IPS-20b (cell line): Measurements from ENCODE around the gene CACNA2D2.

ENCODE experiments used
- H3K27ac ChIP-seq: one replicate; pipeline ENCODE4 v1.5.1; 2013; ENCODE audit warnings: low read length
- H3K27me3 ChIP-seq: 2 replicates; pipeline ENCODE4 v1.6.1; 2013; ENCODE audit warnings: mild to moderate bottlenecking, low read length, inconsistent platforms; ENCODE audit not compliant: insufficient read depth
- H3K36me3 ChIP-seq: 2 replicates; pipeline ENCODE4 v1.6.1; 2013; ENCODE audit warnings: low read depth, mild to moderate bottlenecking, inconsistent platforms, low read length, moderate library complexity; ENCODE audit not compliant: insufficient read depth
- H3K4me1 ChIP-seq: 2 replicates; pipeline ENCODE4 v1.6.1; 2013; ENCODE audit warnings: mild to moderate bottlenecking, control low read depth, inconsistent platforms, low read length, moderate library complexity; ENCODE audit not compliant: insufficient read depth
- H3K4me3 ChIP-seq: 2 replicates; pipeline ENCODE4 v1.5.1; 2013; ENCODE audit warnings: mild to moderate bottlenecking, low read length, inconsistent platforms
- H3K9ac ChIP-seq: 2 replicates; pipeline ENCODE4 v1.6.1; 2013; ENCODE audit warnings: low read depth, mild to moderate bottlenecking, inconsistent platforms, low read length, moderate library complexity
- H3K9me3 ChIP-seq: 2 replicates; pipeline ENCODE4 v1.6.1; 2013; ENCODE audit warnings: mild to moderate bottlenecking, low read depth, low read length, inconsistent platforms; ENCODE audit not compliant: insufficient read depth

The CACNA2D2 gene

GRCh38 chr3:50503504-50504342, at the start of gene CACNA2D2:
TSS of gene CACNA2D2 (minus strand) at chr3:50503634. CDS start at chr3:50503423, 211 bp downstream.
- Histone ChIP-seq H3K4me3 (peak within 1 kb of the TSS; percentile 83), H3K27ac (no peak within 1 kb of the TSS), H3K36me3 (no peaks in the 10 kb centered on the region), H3K4me1 (no peaks in the 10 kb centered on the region; the same call in 1 of the 2 replicates), H3K9ac (peak within 1 kb of the TSS; percentile 41; the same call in 1 of the 2 replicates), H3K9me3 (no peaks in the 10 kb centered on the region), H3K27me3 (peaks cover 53% of the 10 kb centered on the region)

GRCh38 chr3:50552598-50552997, 49.2 kb upstream of the CACNA2D2 start:
- Histone ChIP-seq H3K4me1 (no peaks in the 10 kb centered on the region; the same call in 1 of the 2 replicates), H3K27me3 (no peaks in the 10 kb centered on the region; the same call in 1 of the 2 replicates), H3K27ac (no peak overlapping the region), H3K4me3 (no peak overlapping the region), H3K9ac (no peak overlapping the region; the same call in 1 of the 2 replicates), H3K9me3 (no peaks in the 10 kb centered on the region), H3K36me3 (no peaks in the 10 kb centered on the region)

- H3K4me3 ChIP-seq, result no peak overlapping the region
Observed at GRCh38 chr3:50551681-50552435, 48.4 kb upstream of the CACNA2D2 start.

GRCh38 chr3:50551054-50551659, 47.7 kb upstream of the CACNA2D2 start:
- Histone ChIP-seq H3K9ac (no peak overlapping the region), H3K36me3 (no peaks in the 10 kb centered on the region), H3K27ac (no peak overlapping the region), H3K9me3 (no peaks in the 10 kb centered on the region), H3K27me3 (no peaks in the 10 kb centered on the region; the same call in 1 of the 2 replicates), H3K4me1 (no peaks in the 10 kb centered on the region; the same call in 1 of the 2 replicates), H3K4me3 (no peak overlapping the region)

More at GRCh38 chr3:50551681-50552435, 48.4 kb upstream of the CACNA2D2 start:
- H3K27me3 ChIP-seq, result no peaks in the 10 kb centered on the region; the same call in 1 of the 2 replicates
- no peaks in the 10 kb centered on the region for H3K36me3 ChIP-seq
- no peak overlapping the region for H3K27ac ChIP-seq
- no peaks in the 10 kb centered on the region; the same call in 1 of the 2 replicates for H3K4me1 ChIP-seq
- H3K9me3 ChIP-seq, result no peaks in the 10 kb centered on the region
- no peak overlapping the region for H3K9ac ChIP-seq

- Histone ChIP-seq H3K4me1 (no peaks in the 10 kb centered on the region; the same call in 1 of the 2 replicates), H3K27ac (no peak overlapping the region), H3K9ac (no peak overlapping the region), H3K27me3 (no peaks in the 10 kb centered on the region; the same call in 1 of the 2 replicates), H3K9me3 (no peaks in the 10 kb centered on the region), H3K36me3 (no peaks in the 10 kb centered on the region), H3K4me3 (no peak overlapping the region)
Observed at GRCh38 chr3:50550079-50550736, 46.8 kb upstream of the CACNA2D2 start.

- no peak overlapping the region for H3K27ac ChIP-seq
- H3K4me3 ChIP-seq, result no peak overlapping the region
- H3K27me3 ChIP-seq, result no peaks in the 10 kb centered on the region
- no peaks in the 10 kb centered on the region for H3K4me1 ChIP-seq
- no peak overlapping the region for H3K9ac ChIP-seq
- H3K36me3 ChIP-seq, result no peaks in the 10 kb centered on the region
- H3K9me3 ChIP-seq, result no peaks in the 10 kb centered on the region
Observed at GRCh38 chr3:50549226-50549625, 45.8 kb upstream of the CACNA2D2 start.

GRCh38 chr3:50545781-50546180, 42.3 kb upstream of the CACNA2D2 start:
- H3K36me3 ChIP-seq, result no peaks in the 10 kb centered on the region
- no peaks in the 10 kb centered on the region for H3K9me3 ChIP-seq
- no peak overlapping the region for H3K9ac ChIP-seq
- no peaks in the 10 kb centered on the region for H3K4me1 ChIP-seq
- H3K27ac ChIP-seq, result no peak overlapping the region
- H3K27me3 ChIP-seq, result no peaks in the 10 kb centered on the region; the same call in 1 of the 2 replicates
- no peak overlapping the region for H3K4me3 ChIP-seq

GRCh38 chr3:50542177-50543034, 39.0 kb upstream of the CACNA2D2 start:
- Histone ChIP-seq H3K9ac (no peak overlapping the region), H3K27me3 (peaks cover 6% of the 10 kb centered on the region; the same call in 1 of the 2 replicates), H3K4me1 (peaks cover 12% of the 10 kb centered on the region; the same call in 1 of the 2 replicates), H3K4me3 (no peak overlapping the region), H3K27ac (no peak overlapping the region), H3K36me3 (no peaks in the 10 kb centered on the region), H3K9me3 (no peaks in the 10 kb centered on the region)

- no peaks in the 10 kb centered on the region for H3K36me3 ChIP-seq
- H3K4me3 ChIP-seq, result no peak overlapping the region
- H3K9ac ChIP-seq, result 0 out of 2 replicates have a peak overlapping the region, but pooled peaks have one; percentile 16
- H3K27me3 ChIP-seq, result peaks cover 12% of the 10 kb centered on the region; the same call in 1 of the 2 replicates
- H3K9me3 ChIP-seq, result no peaks in the 10 kb centered on the region
- peaks cover 12% of the 10 kb centered on the region; the same call in 1 of the 2 replicates for H3K4me1 ChIP-seq
- no peak overlapping the region for H3K27ac ChIP-seq
Observed at GRCh38 chr3:50539356-50540286, 36.2 kb upstream of the CACNA2D2 start.
